Stomach (tissue), 9 donors: ENCODE measurements around the gene MYL5. TPM values are rescaled to one million over a fixed set of nuclear protein-coding genes. Genes with fewer than 3 reads are reported as not detected.

Experiments used
- DNase-seq, 2 donors: peaks; one replicate each; pipeline versions ENCODE4 v3.0.0 to v3.0.0-alpha.2; 2013 to 2019
- H3K27ac ChIP-seq, 5 donors: fragments of 200-600 bp in 4 of 5; sonication (generic) in 4 of 5; one replicate each; pipeline ENCODE4 v1.5.1; 2013 to 2019; ENCODE audit warnings: mild to moderate bottlenecking in 1 of 5, moderate library complexity in 1 of 5
- H3K27me3 ChIP-seq, 3 donors: fragments of 200-600 bp; sonication (generic); one replicate each; pipeline ENCODE4 v1.5.1; 2017 to 2019; ENCODE audit warnings: mixed run types in 1 of 3
- H3K36me3 ChIP-seq, 4 donors: fragments of 200-600 bp; sonication (generic); 1 replicate in 3 of 4; 2 replicates in 1 of 4; pipeline ENCODE4 v1.5.1; 2016 to 2019
- H3K4me1 ChIP-seq, 4 donors: fragments of 200-600 bp; sonication (generic); one replicate each; pipeline ENCODE4 v1.5.1; 2016 to 2019
- H3K4me3 ChIP-seq, 4 donors: fragments of 200-600 bp; sonication (generic) in 3 of 4; one replicate each; pipeline ENCODE4 v1.5.1; 2016 to 2019; ENCODE audit warnings: mild to moderate bottlenecking in 1 of 4
- H3K9me3 ChIP-seq, 4 donors: fragments of 200-600 bp; sonication (generic); one replicate each; pipeline ENCODE4 v1.5.1; 2016 to 2019
- EP300 ChIP-seq: sonication (generic); formaldehyde crosslinking; IDR thresholded peaks from one replicate; pipeline ENCODE4 v1.6.1; 2017; ENCODE audit warnings: antibody characterized with exemption
- POLR2A ChIP-seq, 4 donors: fragments of 450-650 bp; IDR thresholded peaks; one replicate each; pipeline ENCODE4 v1.6.1; 2016; ENCODE audit warnings: antibody characterized with exemption in 4 of 4, control low read depth in 2 of 4, mild to moderate bottlenecking in 1 of 4, moderate library complexity in 1 of 4
- POLR2AphosphoS5 ChIP-seq, 3 donors: sonication (generic); formaldehyde crosslinking; IDR thresholded peaks; one replicate each; pipeline ENCODE4 v1.6.1; 2016; ENCODE audit warnings: antibody characterized with exemption in 3 of 3
- WGBS, 5 donors: extraction: QIAGEN DNeasy Blood & Tissue Kit in 3 of 5; methylation state at CpG; one replicate each; pipeline versions ENCODE4 v1.1.5 to v1.1.7; 2013 to 2018; 5-methylcytosine and 5-hydroxymethylcytosine counted together
- intact Hi-C: fragments of 100-400 bp; cut with DNase I; formaldehyde crosslinking; loops from one replicate; pipeline ENCODE4 v1.15.1; 2023; ENCODE audit warnings: low total_unique reads
- polyA plus RNA-seq, 3 donors: library from polyadenylated mRNA; stranded (reverse); fragments of 200-250 nt; gene quantifications; one replicate each; pipeline ENCODE4 v1.2.3, GENCODE V29; 2013
- total RNA-seq, 5 donors: library from RNA; depleted of rRNA; stranded (reverse); fragments of >200 nt; gene quantifications; one replicate each; pipeline versions ENCODE4 v1.1.0 to v1.2.3, GENCODE V29; 2014 to 2016
- TF ChIP-seq, protein P1 (sequence below), 7 experiments: fragments of 450-650 bp in 4 of 7; fragments of 200-600 bp in 3 of 7; sonication (generic) in 3 of 7; IDR thresholded peaks; one replicate each; pipeline ENCODE4 v1.5.1; 2016 to 2019; ENCODE audit warnings: antibody characterized with exemption in 7 of 7, control low read depth in 2 of 7, mild to moderate bottlenecking in 1 of 7
- donor health status: healthy with polysubstance abuse.
- donor health status: Bipolar disorder and iron deficiency.
- donor health status: healthy.

Gene MYL5
- total and polyA plus RNA-seq, 8 donors, result 7.0 to 148 (median 16.2) TPM

DNA sequence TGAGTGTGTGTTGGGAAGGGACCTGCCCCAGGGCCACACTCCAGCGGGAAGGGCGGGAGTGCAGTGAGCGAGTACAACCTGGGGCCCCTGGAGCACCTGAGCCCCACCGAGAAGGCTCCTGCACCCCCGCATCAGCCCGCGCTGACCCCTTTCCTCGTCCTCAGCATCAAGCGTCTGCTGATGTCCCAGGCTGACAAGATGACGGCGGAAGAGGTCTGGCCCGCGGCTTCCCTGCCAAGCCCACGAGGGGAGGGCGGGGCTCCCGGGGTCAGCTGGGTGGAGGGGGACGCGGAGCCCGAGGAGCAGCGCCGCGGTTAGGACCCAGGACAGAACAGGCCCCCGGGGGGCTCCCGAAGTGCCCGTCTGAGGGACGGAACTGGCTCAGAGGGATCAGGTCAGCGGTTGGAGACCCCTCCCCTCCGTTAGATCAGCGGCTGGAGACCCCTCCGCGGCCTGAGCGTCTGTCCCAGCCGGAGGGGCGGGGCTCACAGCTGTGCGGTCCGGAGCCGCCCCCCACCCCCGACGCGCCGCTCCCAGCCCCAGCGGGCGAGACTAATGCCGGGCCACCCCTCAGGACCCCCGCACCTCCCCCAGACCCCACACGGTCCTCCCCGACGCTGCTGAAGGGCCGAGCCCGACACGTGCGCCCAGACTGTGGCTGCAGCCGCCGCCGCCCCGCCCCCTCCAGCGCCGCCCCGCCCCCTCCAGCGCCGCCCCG is 6.7 kb downstream of the MYL5 start:
- TF ChIP-seq EP300, result no peak
- TF ChIP-seq, protein P1, sequence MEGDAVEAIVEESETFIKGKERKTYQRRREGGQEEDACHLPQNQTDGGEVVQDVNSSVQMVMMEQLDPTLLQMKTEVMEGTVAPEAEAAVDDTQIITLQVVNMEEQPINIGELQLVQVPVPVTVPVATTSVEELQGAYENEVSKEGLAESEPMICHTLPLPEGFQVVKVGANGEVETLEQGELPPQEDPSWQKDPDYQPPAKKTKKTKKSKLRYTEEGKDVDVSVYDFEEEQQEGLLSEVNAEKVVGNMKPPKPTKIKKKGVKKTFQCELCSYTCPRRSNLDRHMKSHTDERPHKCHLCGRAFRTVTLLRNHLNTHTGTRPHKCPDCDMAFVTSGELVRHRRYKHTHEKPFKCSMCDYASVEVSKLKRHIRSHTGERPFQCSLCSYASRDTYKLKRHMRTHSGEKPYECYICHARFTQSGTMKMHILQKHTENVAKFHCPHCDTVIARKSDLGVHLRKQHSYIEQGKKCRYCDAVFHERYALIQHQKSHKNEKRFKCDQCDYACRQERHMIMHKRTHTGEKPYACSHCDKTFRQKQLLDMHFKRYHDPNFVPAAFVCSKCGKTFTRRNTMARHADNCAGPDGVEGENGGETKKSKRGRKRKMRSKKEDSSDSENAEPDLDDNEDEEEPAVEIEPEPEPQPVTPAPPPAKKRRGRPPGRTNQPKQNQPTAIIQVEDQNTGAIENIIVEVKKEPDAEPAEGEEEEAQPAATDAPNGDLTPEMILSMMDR (IDR thresholded peaks at IDR 0.05), result no peak
- TF ChIP-seq POLR2A (IDR thresholded peaks at IDR 0.05), result no peak
- no peak for TF ChIP-seq POLR2AphosphoS5 (IDR thresholded peaks at IDR 0.05)
- DNase-seq, result peak; percentile 67 to 83
- peaks cover 0 to 36% (median 0%) of the 10 kb centered on the region in 3 donors for H3K27me3 ChIP-seq
- H3K27ac ChIP-seq, result peak overlapping the region in 4 of 5 donors; percentile 10 to 70 (median 27)
- WGBS, 5 donors, result 6 to 38% (median 10%) methylated on average over 20 to 56 of the region's 62 CpGs; no CpG with 5 or more reads in 1 of the 5 donors
- intact Hi-C loops, result no loop called here
- peaks cover 0 to 7% (median 6%) of the 10 kb centered on the region in 4 donors for H3K36me3 ChIP-seq
- H3K4me1 ChIP-seq, result peaks cover 13 to 64% (median 56%) of the 10 kb centered on the region in 4 donors
- H3K4me3 ChIP-seq, result peak overlapping the region; percentile 42 to 74 (median 50)
- no peaks in the 10 kb centered on the region for H3K9me3 ChIP-seq

DNA sequence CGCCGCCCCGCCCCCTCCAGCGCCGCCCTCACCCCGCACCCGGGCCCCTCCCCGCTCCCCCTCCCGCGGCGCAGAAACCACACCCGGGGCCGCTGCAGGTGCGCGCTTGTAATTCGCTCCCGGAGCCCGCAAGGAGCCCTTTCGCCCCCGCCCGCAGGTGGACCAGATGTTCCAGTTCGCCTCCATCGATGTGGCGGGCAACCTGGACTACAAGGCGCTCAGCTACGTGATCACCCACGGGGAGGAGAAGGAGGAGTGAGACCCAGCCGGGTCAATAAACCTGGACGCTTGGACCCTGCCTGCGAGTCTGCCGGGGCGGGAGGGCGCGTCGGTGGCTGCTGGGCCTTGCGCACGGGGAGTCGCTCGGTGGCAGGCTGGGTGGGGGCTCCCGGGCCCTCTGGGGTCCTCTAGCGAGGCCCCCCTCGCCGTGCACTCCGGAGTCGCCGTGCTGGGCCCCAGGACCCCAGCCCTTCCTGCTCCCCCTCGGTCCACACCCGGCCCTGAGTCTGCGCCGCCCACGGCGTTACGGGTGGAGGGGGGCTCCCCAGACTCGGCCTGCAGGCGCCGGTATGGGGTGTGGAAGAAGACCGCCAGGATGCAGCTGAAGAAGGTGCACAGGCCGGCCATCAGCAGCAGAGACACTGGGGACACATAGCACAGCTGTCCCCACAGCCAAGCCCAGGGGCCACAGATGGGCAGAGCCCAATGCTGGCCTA is 7.6 kb downstream of the MYL5 start:
- intact Hi-C loops, result no loop called here
- DNase-seq, result peak; percentile 86
- Histone ChIP-seq H3K27me3 (peaks cover 0 to 36% (median 0%) of the 10 kb centered on the region in 3 donors), H3K36me3 (peaks cover 0 to 9% (median 8%) of the 10 kb centered on the region in 4 donors), H3K9me3 (no peaks in the 10 kb centered on the region), H3K4me3 (peak overlapping the region; percentile 8 to 48 (median 24)), H3K4me1 (peaks cover 17 to 63% (median 58%) of the 10 kb centered on the region in 4 donors), H3K27ac (peak overlapping the region in 1 of 5 donors; percentile 34)
- no peak for TF ChIP-seq EP300
- TF ChIP-seq, protein P1 (IDR thresholded peaks at IDR 0.05), result no peak
- no peak for TF ChIP-seq POLR2A (IDR thresholded peaks at IDR 0.05)
- no peak for TF ChIP-seq POLR2AphosphoS5 (IDR thresholded peaks at IDR 0.05)
- WGBS, 5 donors, result 25 to 73% (median 67%) methylated on average over 26 to 58 of the region's 58 CpGs

DNA sequence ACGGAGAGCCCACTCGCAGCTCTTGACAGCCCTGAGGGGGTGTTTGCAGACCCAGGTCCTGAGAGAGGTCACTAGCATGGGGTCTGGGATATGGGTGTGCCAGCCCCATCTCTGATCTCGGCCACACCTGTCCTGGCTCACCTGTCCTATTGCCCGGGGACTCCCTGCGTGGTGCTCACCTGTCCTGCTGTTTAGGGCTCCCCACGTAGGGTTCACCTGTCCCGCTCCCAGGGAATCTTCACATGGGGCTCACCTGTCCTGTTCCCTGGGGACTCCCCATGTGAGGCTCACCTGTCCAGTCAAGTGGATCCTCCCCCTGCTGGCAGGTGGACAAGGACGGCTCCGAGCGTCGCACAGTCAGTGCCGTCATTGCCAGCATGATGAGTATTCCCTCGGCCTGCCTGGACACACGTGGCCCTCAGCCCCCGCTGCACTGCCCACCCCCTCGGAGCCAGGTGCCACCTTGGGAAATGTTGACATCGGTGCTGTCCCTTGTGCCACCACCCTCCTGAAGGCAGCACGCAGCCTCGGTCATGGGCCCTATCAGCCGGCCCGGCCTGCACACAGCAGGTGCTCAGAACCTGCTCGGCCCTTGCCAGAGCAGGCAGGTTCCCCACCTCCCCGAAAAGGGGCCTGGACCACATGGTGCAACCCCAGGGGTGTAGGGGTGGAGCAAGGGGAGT is 8.3 kb downstream of the MYL5 start:
- Histone ChIP-seq H3K27me3 (peaks cover 0 to 36% (median 0%) of the 10 kb centered on the region in 3 donors), H3K9me3 (no peaks in the 10 kb centered on the region), H3K27ac (no peak overlapping the region), H3K4me1 (peaks cover 24 to 66% (median 59%) of the 10 kb centered on the region in 4 donors), H3K36me3 (peaks cover 0 to 9% (median 8%) of the 10 kb centered on the region in 4 donors), H3K4me3 (no peak overlapping the region)
- 81 to 91% (median 89%) methylated on average over 12 to 23 of the region's 23 CpGs for WGBS, 5 donors
- TF ChIP-seq, protein P1 (IDR thresholded peaks at IDR 0.05), result no peak
- TF ChIP-seq EP300 (no peak), POLR2A (IDR thresholded peaks at IDR 0.05) (no peak), POLR2AphosphoS5 (IDR thresholded peaks at IDR 0.05) (no peak)
- no peak for DNase-seq
- intact Hi-C loops, result no loop called here
